ENCODE results near the gene HLA-DQA2. TPM values are rescaled to one million over a fixed set of nuclear protein-coding genes. Genes with fewer than 3 reads are reported as not detected.

HLA-DQA2 gene
- polyA plus RNA-seq, 2 of the 4 experiments (the other 2 are of a cell fraction), result not detected

DNA sequence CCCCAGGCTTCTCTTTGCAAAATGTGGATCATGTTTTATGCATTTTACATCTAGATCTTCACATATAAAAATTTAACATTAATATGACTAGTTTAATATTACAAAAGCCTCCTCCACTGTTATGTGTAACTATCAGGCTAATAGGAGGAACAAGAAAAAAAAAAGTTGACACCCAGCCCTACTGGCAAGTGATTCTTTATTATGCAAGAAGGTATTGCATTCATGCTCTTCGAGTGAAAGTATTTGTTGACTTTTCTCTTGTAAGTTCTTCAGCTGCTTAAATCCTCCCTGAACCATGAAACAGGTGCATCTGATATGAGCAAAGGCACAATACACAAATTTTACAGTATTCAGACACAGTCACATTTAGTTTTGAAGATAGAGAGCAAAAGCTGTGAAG is 22.9 kb downstream of the HLA-DQA2 start:
- Histone ChIP-seq H3K4me1 (no peaks in the 10 kb centered on the region), H3K4me2 (no peak overlapping the region), H3K9me3 (no peaks in the 10 kb centered on the region), H3K27ac (no peak overlapping the region), H3K4me3 (no peak overlapping the region)
- ChIA-PET POLR2A (no interaction called here), CTCF (interaction anchor here (0.7 to 1.0 kb wide), 2 partner anchors 10 to 22 kb away, joined by 3 read pairs; no protein-coding TSS in a partner anchor)
- TF ChIP-seq BHLHE40 (IDR thresholded peaks at IDR 0.05; ENCODE audit: low read depth, low read length) (no peak), ZC3H11A (IDR thresholded peaks at IDR 0.05) (no peak), HDAC2 (IDR thresholded peaks at IDR 0.05) (no peak), JUNB (IDR thresholded peaks at IDR 0.05) (no peak), TP53 (CRISPR knock-in tag; IDR thresholded peaks at IDR 0.05) (no peak), KDM1A (IDR thresholded peaks at IDR 0.05; ENCODE audit: low read depth) (no peak), EHF (CRISPR knock-in tag; IDR thresholded peaks at IDR 0.05) (no peak), FOXS1 (CRISPR knock-in tag; IDR thresholded peaks at IDR 0.05) (no peak)
- TF ChIP-seq, protein P1, sequence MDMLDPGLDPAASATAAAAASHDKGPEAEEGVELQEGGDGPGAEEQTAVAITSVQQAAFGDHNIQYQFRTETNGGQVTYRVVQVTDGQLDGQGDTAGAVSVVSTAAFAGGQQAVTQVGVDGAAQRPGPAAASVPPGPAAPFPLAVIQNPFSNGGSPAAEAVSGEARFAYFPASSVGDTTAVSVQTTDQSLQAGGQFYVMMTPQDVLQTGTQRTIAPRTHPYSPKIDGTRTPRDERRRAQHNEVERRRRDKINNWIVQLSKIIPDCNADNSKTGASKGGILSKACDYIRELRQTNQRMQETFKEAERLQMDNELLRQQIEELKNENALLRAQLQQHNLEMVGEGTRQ (IDR thresholded peaks at IDR 0.05), result no peak
- ATAC-seq, result no peak
- FAIRE-seq, result no peak
- DNase-seq (ENCODE audit: low read depth in 1 of 2, low spot score in 1 of 2), result no peak
- 4% methylated on average over 1 of the region's 1 CpG for WGBS (ENCODE audit: missing lambda C conversion rate)

DNA sequence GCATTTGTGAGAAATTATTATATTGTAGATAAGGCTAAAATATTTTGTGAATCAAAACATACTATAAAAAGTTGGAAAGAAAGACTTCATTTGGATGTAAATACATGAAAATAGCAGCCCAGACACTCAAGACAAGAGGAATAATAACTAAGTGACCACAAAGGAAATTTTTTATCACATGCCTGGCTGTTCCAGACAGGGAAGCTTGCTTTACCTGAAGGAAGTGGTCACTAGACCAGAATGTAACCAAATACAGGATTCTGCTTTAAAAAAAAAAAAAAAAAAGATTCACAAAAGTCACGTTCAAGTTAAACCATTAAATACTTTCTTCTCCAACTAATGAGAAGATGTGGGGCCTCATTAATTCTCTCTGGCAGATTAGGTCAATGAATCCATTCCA is 31.5 kb downstream of the HLA-DQA2 start:
- 0% methylated on average over 1 of the region's 1 CpG for WGBS (ENCODE audit: missing lambda C conversion rate)
- Histone ChIP-seq H3K9me3 (no peaks in the 10 kb centered on the region), H3K4me1 (no peaks in the 10 kb centered on the region), H3K4me3 (no peak overlapping the region), H3K27ac (no peak overlapping the region), H3K4me2 (no peak overlapping the region)
- no peak for FAIRE-seq
- TF ChIP-seq HOXA7 (CRISPR knock-in tag; IDR thresholded peaks at IDR 0.05), result no peak
- no peak for TF ChIP-seq NPAS2 (CRISPR knock-in tag; IDR thresholded peaks at IDR 0.05; ENCODE audit: borderline replicate concordance)
- TF ChIP-seq FOXS1 (CRISPR knock-in tag; IDR thresholded peaks at IDR 0.05), result no peak
- no peak for TF ChIP-seq CBX2 (IDR thresholded peaks at IDR 0.05; ENCODE audit: borderline replicate concordance, low read depth)
- TF ChIP-seq, protein P2, sequence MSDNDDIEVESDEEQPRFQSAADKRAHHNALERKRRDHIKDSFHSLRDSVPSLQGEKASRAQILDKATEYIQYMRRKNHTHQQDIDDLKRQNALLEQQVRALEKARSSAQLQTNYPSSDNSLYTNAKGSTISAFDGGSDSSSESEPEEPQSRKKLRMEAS (IDR thresholded peaks at IDR 0.05), result no peak
- TF ChIP-seq CHD4 (IDR thresholded peaks at IDR 0.05; ENCODE audit: borderline replicate concordance), result no peak
- no peak for TF ChIP-seq NR3C1 (IDR thresholded peaks at IDR 0.05)
- no peak for TF ChIP-seq CBX8 (IDR thresholded peaks at IDR 0.05)
- no peak for TF ChIP-seq SREBF2 (IDR thresholded peaks at IDR 0.05)
- no peak for TF ChIP-seq RFX5 (IDR thresholded peaks at IDR 0.05)
- TF ChIP-seq BHLHE40 (IDR thresholded peaks at IDR 0.05; ENCODE audit: low read depth, low read length), result no peak
- TF ChIP-seq, protein P3, sequence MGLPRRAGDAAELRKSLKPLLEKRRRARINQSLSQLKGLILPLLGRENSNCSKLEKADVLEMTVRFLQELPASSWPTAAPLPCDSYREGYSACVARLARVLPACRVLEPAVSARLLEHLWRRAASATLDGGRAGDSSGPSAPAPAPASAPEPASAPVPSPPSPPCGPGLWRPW (IDR thresholded peaks at IDR 0.05), result no peak
- no peak for TF ChIP-seq RARB (CRISPR knock-in tag; IDR thresholded peaks at IDR 0.05)
- TF ChIP-seq, protein P4, sequence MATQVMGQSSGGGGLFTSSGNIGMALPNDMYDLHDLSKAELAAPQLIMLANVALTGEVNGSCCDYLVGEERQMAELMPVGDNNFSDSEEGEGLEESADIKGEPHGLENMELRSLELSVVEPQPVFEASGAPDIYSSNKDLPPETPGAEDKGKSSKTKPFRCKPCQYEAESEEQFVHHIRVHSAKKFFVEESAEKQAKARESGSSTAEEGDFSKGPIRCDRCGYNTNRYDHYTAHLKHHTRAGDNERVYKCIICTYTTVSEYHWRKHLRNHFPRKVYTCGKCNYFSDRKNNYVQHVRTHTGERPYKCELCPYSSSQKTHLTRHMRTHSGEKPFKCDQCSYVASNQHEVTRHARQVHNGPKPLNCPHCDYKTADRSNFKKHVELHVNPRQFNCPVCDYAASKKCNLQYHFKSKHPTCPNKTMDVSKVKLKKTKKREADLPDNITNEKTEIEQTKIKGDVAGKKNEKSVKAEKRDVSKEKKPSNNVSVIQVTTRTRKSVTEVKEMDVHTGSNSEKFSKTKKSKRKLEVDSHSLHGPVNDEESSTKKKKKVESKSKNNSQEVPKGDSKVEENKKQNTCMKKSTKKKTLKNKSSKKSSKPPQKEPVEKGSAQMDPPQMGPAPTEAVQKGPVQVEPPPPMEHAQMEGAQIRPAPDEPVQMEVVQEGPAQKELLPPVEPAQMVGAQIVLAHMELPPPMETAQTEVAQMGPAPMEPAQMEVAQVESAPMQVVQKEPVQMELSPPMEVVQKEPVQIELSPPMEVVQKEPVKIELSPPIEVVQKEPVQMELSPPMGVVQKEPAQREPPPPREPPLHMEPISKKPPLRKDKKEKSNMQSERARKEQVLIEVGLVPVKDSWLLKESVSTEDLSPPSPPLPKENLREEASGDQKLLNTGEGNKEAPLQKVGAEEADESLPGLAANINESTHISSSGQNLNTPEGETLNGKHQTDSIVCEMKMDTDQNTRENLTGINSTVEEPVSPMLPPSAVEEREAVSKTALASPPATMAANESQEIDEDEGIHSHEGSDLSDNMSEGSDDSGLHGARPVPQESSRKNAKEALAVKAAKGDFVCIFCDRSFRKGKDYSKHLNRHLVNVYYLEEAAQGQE (IDR thresholded peaks at IDR 0.05), result no peak
- CTCF ChIA-PET, result interaction anchor here (0.8 kb wide), 1 partner anchor 181 kb away, joined by 3 read pairs; no protein-coding TSS in a partner anchor
- no peak for DNase-seq (ENCODE audit: low read depth in 1 of 2, low spot score in 1 of 2)
- ATAC-seq, result no peak
- POLR2A ChIA-PET, result no interaction called here

DNA sequence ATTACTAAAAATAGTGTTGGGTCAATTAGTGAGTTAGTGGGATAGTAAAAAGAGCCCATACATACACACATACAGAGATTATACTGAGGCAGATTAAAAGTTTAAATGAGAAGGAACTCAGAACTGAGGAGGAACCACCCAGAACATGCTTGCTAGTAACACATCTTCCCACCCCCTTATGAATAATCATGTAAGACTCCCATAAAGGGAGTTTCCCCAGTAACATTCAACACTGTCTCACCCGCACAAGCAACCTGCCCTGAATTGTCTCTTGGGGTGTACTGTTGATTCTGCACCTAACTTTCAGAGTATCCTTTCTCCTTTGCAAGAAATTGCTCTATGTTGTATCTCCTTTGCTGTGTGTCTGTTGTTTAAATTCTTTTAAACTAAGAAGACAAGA is 33.2 kb downstream of the HLA-DQA2 start:
- CTCF ChIA-PET, result interaction anchor here (0.6 to 1.0 kb wide), 2 partner anchors 10 to 14 kb away, joined by 3 read pairs; no protein-coding TSS in a partner anchor
- 13% methylated on average over 1 of the region's 1 CpG for WGBS (ENCODE audit: missing lambda C conversion rate)

More for the DNA sequence above, 33.2 kb downstream of the HLA-DQA2 start:
- no peak for TF ChIP-seq CHD4 (IDR thresholded peaks at IDR 0.05; ENCODE audit: borderline replicate concordance)
- Histone ChIP-seq H3K27ac (no peak overlapping the region), H3K4me2 (no peak overlapping the region), H3K4me3 (no peak overlapping the region), H3K4me1 (no peaks in the 10 kb centered on the region), H3K9me3 (no peaks in the 10 kb centered on the region)
- DNase-seq (ENCODE audit: low read depth in 1 of 2, low spot score in 1 of 2) (no peak), FAIRE-seq (no peak), ATAC-seq (no peak)
- POLR2A ChIA-PET, result no interaction called here

All from A549 (cell line).